GM18502 (cell line): ENCODE data around the gene FOXO6.

ENCODE experiments used
- ATAC-seq: cut with Tn5 transposase; IDR thresholded peaks from one replicate; pipeline ENCODE4 v1.9.1; 2021; ENCODE audit warnings: mild to moderate bottlenecking; ENCODE audit not compliant: unreplicated experiment, poor library complexity

The FOXO6 gene

DNA sequence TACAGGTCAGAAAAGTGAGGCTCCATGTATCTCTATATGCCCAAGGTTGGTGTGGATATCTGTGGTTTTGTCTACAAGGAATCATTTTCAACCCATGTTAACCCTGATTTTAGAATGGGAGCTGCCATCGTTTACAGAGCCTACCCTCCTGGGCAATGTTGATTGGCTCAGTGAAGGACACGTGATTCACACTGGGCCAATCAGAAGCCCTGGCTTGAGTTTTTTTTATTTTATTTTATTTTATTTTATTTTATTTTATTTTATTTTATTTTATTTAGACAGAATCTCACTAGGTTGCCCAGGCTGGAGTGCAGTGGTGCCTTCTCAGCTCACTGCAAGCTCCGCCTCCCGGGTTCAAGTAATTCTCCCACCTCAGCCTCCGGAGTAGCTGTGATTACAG, 35.8 kb downstream of the FOXO6 start:
- ATAC-seq: no peak

DNA sequence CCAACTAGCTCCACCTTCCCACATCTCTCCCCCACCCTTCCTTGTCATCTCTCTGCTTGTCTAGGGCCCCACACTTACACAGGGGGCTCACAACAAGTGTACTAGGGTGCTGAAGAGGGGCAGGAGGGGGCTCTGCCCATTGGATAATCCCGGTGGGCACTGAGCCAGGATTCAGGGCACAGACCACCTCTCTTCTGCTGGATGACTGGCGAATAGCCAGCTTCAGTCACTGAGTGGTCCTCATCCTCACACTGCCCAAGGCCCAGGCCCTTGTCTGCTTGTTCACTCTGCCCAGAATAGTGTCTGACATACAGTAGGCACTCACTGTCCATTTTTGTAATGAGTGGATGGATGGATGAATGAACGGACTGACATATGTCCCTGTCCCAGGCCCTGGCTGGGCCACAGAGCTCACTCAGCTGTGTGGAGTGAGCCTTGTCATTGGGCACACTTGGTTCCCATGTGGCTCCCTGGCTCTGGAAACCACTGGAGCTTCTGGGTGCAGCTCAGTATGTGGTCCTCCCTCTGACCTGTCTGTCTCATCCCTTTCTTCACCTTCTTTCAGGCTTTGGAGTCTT, 36.6 kb downstream of the FOXO6 start:
- no peak for ATAC-seq

DNA sequence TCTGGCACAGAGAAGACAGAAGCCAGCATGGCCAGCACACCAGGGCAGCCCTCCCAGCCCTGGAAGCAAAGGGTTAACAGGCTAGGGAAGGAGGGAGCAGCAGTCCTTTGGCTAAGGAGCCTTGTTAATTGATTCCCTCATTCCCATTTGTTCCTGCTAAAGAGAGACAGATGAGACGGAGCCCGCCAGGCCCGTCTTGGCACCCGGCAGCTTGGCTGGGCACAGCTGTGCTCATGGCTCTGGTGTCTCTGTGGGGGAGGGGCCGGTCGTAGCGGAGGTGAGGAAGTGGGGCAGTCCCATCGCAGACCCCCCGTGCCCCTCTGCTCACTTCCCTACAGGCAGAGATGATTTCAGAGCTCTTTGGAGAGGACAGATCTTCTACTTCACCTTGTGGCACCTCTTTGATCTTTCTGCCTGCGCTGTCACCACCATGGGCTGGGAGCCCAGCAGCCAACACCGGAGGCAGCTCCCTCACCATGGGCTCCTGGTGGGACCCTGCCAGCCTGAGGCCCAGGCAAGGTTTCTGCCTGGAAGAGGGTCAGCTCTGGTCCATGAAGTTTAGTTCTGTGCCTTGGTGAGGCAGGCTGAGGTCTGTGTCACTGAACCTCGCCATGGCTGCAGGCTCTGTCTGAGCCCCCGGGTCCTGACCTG, 38.0 kb downstream of the FOXO6 start:
- ATAC-seq: no peak

DNA sequence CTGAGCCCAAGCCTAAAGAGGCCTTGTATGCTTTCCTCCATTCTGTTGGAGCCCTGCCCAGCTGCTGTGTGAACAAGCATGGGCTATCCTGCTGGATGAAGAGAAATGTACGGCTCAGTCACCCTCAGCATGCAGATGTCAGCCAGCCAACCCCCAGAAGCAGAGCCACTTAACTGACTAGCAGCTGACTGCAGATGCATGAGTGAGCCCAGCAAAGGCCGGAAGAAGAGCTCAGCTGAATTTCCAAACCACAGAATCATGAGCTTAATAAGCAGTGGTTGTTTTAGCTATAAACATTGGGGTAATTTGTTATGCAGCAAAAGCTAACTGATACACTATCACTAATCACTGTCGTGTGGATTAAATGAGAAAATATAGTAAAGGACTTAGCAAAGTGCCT, 39.0 kb downstream of the FOXO6 start:
- ATAC-seq: no peak

DNA sequence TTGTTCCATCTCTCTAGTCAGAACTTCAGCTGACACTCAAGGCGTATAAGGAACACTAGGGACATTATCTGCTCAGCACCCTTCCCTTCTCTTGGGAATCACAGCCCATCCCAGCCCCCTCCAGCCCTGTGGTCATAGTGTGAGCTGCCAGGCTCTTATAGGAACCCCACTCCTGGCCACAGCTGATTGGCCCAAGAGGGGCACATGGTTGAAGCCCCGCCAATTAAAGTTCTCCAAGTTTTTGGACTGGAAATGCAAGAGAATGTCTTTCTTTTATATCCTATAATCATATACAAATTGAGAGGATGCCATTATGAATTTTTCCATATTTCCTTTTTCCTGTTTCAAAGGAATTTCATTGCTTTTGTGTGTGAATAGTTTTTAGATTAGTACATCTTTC, 40.7 kb downstream of the FOXO6 start:
- no peak for ATAC-seq

DNA sequence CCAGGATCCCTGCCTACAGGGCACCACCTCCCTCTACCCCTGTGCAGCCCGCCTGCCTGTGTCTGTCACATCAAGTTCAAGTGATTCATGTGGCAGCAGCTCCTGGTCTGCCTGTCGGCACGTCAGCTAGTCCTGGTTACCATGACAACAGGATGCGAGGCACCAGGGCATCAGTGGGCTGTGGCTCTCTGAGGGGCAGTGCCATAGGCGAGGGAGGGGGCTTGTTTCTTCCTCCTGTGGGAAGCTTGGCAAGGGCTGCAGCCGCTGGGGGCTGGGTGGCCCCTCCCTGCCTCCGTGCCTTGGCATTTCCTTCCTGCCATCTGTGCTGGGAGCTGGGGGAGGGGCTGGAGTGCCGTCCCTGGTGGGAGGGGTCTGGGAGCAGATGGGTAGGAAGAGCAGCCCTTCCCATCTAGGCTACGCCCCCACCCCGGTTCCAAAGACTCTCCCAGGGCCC, 43.1 kb downstream of the FOXO6 start:
- no peak for ATAC-seq

DNA sequence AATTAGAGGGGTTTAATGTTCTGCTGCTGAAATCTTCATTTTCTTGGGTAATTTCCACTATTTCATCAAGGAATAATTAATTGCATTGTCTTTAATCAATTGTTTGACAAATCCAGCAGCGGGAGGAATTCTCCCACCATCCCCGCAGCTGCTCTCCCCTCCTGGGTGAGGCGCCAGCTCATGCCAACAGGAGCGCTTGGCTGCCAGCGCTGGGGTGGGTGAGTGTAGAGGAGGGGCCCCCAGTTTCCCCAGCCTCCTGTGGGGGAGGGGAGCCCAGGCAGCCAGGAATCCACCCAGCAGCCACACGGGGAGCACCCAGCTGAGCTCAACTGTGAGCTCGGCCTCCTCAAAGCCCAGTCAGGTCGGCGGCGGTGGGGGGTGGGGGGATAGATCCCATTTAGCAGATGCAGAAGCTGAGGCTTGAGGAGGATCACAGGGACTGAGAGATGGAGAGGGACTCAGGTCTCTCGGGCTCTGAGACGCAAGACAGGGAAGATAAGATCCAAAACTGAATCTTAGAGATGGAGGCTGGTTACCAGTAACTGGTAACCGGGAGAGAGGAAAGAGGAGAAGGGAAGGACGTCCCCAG, 46.5 kb downstream of the FOXO6 start:
- no peak for ATAC-seq

DNA sequence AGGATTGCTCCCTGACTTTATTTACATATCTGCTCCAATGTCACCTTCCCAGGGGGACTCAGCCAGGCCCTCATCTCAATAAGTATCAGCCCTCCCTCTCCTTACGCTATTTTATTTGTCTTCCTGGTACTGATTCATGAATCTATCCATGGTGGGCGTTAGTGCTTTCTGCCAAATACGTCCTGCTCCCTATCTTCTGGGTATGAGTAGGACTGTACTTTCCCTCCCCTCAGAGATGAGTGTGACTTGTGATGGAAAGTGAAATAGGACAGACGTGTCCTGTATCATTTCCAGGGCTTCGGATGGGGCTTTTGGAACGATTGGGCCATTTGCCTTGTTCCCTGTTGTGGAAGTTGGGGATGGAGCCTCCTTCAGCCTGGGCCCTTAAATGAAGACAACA, 47.5 kb downstream of the FOXO6 start:
- ATAC-seq: no peak

DNA sequence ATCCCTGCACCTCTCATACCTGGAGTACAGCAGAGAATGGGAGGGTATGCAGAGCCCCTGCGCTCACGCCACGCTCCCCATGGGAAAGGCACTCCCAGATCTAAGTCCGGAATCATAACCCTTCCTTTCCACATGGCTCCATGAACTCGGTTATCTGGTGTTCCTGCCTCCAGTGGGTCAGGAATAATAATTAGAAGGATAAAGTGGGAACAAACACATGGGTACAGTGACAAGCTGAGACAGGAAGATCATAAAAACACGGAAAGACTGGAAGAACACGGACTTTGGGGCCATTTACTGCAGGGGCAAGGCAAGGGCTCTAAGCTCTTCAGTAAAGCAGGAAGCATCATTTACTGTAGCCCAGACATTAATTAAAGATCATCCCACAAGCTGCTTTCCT, 48.6 kb downstream of the FOXO6 start:
- ATAC-seq: no peak

DNA sequence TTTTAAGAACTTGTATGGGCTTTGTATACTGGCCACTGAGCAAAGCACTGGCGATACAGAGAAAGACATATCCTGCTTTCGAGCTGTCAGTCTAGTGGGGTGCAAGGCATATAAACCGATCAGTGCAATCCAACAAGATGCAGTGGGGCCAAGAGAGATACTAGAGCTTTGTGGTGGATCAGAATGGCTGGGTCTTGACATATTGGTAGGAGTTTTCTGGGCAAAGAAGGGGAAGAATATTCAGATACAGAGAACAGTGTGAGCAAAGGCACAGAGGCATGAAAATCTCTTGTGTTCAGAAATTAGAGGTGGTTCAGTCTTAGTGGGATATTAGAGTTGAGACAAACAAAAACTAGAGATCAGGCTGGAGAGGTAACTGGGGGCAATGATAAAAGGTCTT, 49.2 kb downstream of the FOXO6 start:
- no peak for ATAC-seq

DNA sequence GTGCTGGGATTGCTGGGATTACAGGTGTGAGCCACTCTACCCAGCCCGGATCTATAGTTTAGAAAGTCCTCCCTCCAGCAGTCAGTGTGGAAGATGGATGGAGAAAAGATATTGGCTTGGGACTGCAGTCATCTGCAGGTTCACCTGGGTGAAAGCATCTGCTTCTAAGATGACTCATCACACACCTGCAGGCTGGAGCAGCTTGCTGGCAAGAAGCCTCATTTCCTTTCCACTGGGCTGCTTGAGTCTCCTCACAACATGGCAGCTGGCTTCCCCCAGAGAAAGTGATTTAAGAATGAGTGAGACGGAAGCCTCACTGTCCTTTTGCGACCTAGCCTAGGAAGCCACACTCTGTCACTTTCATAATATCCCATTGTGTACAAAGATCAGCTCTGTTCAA, 50.0 kb downstream of the FOXO6 start:
- no peak for ATAC-seq

DNA sequence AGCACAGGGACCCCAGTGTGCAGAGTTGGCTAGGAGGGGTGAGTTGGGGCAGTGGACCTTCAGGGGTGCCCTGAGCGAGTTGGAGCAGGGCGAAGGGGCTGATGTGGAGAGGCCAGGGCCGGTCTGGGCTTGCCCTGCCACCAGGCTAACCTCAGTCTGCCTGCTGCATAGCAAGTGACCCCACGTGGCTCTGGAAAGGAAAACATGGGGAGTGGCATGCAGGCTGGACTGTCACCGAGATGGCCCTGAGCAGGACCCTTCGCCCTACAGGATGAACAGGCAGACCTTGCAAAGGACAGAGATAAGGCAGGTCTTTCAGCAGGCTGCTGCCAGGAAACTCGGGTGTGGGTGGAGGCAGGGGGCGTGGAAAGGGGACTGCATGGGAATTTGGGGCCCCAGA, 51.5 kb downstream of the FOXO6 start:
- no peak for ATAC-seq

DNA sequence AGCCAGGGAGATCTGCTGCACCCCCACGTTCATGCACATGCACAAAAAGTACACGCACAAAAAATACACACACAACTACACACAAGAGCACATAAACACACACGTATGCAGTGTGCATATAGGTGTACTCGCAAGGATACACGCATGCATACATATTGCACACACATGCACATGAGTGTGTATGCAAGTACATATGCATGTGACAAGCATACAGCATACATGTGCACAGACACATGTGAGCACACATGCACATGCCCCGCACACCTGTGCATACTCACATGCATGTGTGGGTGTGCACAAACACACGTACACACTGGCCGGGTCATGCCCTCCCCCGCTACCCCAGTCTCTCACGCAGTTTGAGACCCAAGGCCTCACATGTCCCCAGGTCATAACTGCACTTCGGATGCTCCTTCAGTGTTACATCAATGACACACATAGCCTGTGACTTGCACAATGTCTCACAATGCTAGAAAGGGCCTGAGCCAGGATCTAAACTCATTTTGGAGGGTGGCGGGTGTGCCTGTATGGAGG, 52.6 kb downstream of the FOXO6 start:
- no peak for ATAC-seq

DNA sequence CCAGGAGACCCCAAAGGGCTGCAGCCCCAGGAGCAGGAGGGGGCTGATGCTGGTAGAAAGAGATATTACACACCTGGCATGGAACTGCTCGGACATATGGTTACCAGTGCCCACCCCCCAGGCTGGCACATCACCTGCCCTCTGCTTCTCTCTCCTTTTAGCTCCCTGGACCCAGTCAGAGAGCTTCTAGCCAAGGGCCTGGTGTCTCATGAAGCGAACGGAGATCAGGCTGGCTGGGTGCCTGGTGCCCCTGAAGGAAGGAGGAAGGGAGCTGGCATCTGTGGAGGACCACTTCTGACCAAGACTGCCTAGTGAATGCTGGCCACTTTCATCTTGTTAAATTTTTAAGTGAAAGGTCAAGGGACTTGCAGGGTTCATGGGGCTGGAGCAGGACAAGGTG, 53.1 kb downstream of the FOXO6 start:
- ATAC-seq: no peak

DNA sequence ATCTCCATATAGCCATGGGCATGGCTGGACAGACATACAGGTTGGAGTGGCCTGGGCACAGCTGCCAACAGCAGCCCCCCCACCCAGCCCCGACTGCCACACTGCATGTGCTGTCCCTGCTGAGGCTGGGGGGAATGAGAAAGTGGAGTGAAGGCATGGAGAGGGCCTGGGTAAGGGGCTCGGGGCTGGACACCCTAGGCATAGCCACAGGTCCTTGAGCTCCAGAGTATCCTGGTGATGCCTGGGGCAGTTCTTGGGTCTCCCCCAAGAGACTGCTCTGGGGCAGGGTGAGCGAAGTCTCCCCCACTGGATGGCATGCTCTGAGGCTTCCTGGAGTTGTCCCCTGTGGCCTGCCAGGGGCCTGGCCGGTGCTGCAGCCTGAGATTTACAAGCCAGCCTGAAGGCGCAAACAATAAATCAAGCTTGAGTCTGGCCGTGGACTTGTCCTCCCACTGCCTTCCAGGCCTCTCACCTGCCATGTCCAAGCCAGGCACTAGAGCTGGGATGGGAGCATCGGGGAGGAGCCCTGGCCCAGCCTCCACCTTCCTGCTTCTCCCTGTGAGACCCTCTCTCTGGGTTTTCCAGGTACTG, 53.6 kb downstream of the FOXO6 start:
- ATAC-seq: no peak

DNA sequence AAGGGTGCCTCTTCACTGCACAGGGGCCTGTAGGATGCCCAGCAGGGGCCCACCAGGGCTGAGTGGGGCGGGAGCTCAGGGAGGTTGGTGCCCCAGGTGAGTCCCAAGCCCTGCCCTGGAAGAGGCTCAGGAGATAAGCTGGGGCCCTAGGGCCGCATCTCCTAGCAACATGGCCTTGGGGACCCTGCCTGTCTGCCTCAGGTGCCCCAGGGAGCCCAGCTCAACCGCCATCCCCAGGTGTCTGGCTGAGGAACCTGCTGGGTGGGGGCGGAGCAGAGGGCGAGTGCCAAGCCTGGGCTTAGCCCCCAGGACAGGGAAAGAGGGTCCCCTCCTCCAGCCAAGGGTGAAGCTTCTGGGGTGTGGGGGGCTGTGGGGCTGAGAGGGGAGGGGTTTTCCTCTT, 54.8 kb downstream of the FOXO6 start:
- no peak for ATAC-seq

DNA sequence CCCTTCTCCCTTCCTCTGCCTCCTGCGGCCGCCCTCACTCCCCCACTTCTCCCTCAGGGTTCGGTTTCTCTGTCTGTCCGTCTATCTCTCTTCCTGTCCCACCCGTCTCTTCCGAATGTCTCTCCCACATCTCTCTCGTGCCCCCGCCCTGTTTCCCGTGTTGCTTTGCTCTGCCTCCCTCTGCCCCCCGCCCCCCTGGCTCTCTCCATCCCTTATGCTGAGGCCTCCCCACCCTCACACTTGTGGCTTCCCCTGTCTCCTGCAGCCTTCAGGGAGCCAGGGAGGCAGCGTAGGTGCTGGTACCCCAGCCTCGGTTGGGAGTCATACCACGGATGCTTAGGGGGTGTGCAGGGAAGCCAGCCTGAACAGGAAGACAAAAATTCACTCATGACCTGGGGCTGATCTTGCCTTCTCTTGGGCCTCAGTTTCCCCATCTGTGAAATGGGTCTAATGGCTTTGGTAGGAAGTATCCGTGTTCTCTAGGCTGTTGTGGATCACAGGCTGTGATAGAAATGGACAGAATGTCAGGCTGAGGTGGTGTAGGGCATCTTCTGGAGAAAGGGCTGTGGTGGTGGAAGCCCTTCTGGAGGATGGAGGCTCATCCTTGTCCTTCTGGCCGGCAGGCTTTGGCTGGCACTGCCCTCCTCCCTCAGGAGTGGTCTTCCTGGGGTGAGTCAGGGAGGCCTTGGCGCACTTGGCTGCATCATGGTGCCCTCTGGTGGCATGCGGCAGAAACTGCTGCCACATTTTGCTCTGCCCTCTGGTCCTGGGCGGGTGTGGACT, 55.5 kb downstream of the FOXO6 start:
- no peak for ATAC-seq

DNA sequence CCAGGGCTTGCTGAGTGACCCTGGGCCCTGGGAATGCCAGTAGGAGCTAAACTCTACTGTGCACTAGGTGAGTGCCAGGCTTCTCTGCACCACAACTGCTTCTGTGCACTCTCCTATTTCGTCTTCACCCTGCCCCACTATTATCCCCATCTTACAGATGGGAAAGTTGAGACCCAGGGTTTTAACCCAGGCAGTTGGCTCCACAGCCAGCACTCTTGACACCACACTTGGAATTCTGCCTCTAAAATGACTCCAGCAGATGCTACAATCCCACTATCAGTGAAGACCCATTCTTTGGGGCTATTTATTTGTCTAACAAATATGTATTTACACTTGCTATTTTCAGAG, 56.1 kb downstream of the FOXO6 start:
- no peak for ATAC-seq

DNA sequence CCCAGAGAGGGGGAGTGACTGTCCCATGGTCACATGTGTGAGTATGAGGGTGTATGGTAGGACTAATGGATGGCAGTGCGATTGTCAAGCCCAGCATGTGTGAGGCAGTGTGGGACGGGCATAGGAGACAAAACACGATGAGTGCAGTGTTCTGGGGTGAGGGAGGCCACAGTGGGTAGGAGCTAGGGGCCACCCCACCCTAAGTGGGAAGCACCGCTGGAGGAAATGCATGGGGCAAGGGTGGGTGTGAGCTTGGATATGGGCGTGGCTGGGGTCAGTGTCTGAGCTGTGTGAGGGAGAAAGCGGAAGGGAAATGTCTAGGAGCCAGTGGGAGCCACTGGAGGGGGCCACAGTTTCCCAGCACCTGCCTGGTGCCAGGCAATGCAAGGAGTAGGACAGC, 56.5 kb downstream of the FOXO6 start:
- no peak for ATAC-seq

DNA sequence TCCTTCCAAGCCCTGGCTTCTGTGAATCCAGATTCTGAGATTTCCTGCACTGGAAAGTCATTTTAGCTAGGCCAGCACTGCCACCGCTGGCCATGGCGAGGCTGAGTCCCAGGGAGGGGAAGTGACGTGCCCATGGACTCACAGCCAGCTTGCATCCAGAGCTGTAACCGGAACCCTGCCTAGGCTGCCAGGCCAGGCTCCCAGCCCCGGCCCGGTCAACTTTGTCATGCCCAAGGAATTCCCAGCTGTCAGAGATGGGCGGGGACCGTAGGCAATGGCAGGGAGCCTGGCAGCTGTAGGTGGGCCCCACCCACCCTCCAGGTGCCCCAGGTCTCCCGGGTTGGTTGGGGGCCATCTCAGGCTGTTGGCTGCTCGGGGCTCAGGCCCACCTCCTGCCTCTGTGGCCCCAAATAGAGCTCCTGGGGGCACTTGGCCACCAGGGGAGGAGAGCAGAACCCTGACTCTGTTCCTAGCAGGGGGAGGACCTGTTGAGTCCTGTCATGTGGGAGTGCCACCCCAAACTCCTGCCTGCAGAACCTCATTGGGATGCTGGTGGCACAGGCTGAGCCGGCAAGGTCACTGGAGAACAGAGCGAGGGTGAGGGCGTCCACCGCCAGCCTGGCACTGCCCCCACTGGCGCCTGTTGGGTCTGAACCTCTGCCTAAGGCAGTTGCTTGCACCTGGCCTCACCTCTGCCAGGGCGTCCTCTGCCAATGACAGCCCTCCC, 57.8 kb downstream of the FOXO6 start:
- ATAC-seq: no peak
